ENCODE results near the gene IFRD2.

DNA sequence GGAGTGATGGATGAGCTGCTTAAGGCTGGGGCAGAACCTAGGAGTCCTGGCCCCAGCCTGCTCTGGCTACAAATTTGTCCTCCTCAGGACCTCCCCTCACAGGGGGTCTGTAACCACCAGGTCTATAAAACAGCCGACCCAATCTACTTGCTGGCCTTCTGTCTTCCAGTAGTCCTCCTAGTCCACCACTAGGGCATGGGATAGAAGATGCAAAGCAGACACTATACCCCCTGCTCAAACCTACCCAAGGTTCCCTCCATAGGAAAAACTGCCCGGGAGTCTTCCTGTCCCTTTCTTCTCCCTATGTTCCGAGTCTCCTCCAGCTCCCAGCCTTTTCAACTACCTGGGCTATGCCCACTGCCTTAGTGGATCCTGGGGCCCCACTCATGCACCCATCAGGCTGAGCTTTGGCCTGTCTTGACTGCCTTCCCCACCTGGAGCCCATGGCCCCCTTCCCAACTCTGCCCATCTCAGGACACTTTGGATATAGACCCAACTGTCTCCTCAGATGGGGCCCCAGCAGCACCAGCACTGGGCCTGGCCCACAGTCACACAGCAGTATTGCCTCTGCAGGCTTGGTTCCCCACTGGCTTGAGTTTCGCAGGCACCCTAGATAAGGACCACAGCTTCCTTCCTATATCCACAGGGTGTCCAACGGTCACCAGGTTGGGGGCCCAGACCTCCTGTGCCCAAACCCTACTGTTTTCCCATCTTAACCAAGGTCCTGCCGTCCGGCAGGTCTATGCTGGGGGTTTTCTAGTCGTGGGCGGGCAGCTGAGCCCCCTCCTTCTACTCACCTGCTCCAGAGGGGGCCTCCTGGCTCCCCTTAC lies 5.9 kb upstream of the IFRD2 start:
- TF ChIP-seq, protein P1, sequence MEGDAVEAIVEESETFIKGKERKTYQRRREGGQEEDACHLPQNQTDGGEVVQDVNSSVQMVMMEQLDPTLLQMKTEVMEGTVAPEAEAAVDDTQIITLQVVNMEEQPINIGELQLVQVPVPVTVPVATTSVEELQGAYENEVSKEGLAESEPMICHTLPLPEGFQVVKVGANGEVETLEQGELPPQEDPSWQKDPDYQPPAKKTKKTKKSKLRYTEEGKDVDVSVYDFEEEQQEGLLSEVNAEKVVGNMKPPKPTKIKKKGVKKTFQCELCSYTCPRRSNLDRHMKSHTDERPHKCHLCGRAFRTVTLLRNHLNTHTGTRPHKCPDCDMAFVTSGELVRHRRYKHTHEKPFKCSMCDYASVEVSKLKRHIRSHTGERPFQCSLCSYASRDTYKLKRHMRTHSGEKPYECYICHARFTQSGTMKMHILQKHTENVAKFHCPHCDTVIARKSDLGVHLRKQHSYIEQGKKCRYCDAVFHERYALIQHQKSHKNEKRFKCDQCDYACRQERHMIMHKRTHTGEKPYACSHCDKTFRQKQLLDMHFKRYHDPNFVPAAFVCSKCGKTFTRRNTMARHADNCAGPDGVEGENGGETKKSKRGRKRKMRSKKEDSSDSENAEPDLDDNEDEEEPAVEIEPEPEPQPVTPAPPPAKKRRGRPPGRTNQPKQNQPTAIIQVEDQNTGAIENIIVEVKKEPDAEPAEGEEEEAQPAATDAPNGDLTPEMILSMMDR (IDR thresholded peaks at IDR 0.05), result peak in 2 of 3 experiments; percentile 12 to 20
- no peak for TF ChIP-seq POLR2A (IDR thresholded peaks at IDR 0.05)

All from testis (tissue), 2 donors.